HG03066 (cell line): Measurements from ENCODE around the gene FMNL2.
"Not testable (repeated sequence)": the region's sequence is repeated elsewhere in the genome, so short reads cannot be mapped to it uniquely, and the experiment has no call there.

Experiments
- ATAC-seq: cut with Tn5 transposase; IDR thresholded peaks from one replicate; pipeline ENCODE4 v1.9.1; 2021; ENCODE audit warnings: low read depth; ENCODE audit not compliant: unreplicated experiment

FMNL2 gene

DNA sequence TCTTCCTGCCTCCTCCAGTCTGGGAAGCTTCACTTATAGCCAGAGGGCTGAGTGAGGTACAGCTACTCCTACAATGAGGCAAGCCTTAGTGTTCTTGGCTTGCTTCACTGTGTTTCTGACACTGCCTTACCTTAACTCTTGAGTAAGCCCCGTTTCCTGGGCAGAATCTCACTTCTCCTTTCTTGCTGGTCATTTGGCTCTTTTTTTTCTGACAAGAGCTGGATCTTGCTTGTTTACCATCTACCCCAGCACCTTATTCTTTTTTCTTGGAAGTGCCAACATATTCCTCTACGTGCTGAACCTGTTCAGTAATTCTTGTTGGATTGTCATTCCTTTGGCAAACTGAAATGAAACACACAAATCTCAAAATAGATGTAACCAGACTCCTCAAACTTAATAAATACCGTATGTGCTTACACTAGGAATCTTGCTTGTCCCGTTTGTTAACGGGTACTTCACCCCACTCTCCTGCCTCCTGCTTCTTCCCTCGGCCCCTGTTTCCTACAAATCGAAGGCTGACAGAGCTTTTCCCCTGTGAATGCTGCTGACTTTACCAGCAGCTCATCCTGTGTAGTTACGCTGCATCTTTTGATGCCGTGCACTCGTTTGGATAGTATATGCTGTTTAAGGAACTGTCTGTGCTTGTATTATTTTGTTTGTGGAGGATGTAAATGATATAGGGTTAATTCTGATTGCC, 132.2 kb downstream of the FMNL2 start:
- ATAC-seq: peak; percentile 92

- no peak for ATAC-seq
Measured at GRCh38 chr2:152467677-152468410, 132.9 kb downstream of the FMNL2 start.

DNA sequence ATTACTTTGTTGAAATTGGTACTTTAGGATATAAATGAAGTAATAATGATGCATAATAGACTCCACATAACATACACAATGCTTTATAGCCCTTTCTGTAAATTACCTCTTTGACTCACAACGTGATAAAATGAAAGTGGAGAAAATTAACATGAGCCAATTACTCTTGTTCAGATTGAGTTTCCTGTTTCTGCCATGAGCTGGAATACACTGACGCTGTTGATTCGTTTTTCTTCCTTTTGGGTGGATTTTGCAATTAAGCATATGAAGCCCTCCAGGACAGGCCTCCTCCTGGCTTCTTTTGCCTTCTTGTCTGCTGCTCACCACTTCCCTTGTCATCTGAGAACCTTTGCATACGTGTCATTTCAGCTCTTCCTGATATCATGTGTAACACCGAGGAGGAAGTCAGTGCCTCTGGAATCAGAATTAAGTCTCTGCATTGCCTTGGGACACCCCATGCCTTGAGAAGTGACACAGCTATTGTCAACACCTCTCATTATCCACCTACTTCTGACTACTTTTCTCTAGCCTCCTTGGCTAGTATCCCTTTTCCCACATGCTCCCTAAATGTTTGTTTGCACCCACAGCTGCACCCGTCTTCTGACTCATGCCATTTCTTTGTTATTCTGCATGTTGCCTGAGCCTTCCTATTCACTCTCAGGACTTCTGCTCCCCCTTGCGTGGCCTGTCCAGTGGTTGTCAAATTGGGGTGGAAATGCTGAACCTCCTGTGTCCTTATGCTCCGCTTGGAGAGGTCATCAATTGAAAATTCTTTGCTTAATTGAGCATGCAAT, 134.1 kb downstream of the FMNL2 start:
- ATAC-seq: no peak

- ATAC-seq: no peak
Measured at GRCh38 chr2:152470861-152471854, 136.2 kb downstream of the FMNL2 start.

- ATAC-seq: no peak
Measured at GRCh38 chr2:152472481-152472887, 137.5 kb downstream of the FMNL2 start.

- no peak for ATAC-seq
Measured at GRCh38 chr2:152473151-152473857, 138.3 kb downstream of the FMNL2 start.

- ATAC-seq: not testable (repeated sequence)
Measured at GRCh38 chr2:152474523-152474922, 139.5 kb downstream of the FMNL2 start.

- no peak for ATAC-seq
Measured at GRCh38 chr2:152475982-152476381, 141.0 kb downstream of the FMNL2 start.

GRCh38 chr2:152477347-152478092, 142.5 kb downstream of the FMNL2 start:
- ATAC-seq: no peak

DNA sequence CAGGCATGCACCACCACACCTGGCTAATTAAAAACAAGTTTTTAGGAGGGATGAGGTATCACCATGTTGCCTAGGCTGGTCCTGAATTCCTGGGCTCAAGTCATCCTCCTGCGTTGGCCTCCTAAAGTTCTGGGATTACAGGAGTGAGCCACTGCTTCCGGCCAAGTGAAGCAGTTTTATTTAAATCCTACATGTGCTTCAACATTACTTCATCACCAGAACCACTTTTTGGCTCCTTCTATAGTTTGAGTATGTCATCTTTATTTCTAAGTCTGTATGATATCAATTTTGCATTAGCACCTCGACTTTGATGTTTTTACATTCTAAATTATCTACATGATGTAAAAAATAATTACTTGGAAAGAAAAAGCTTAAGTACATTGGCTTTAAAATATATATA, 144.3 kb downstream of the FMNL2 start:
- ATAC-seq: no peak

- no peak for ATAC-seq
Measured at GRCh38 chr2:152480821-152481399, 145.9 kb downstream of the FMNL2 start.

DNA sequence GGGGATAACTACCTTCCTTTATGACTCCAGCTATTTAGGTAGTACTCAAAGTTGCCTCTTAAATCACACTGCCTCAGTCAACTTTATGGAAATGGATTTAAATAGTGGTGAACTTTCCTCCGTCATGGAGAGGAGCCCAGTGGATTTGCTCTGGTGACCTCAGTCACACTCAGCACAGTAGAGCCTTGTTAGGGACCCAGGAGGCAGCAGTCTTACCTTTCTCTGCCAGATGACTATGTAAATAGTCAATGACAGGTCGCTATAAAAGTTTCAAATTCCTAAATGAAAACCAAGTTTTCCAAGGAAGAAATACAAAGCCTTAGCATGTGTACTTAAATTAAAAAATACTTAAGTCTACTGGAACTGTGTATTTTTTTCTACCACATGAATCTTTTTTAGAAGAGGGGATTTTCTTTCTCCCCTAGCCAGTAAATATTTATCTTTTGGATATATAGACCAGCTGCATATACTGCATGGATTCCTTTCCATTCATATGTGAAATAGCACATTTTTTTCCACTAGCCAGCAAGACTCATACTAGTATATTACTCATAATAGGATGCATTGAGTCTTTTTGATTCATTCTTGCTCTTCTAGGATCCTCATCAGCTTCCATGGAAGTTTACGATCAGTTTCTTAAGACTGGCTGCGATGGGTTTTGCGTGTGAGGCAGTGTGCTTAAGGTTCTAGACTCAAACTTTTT, 147.1 kb downstream of the FMNL2 start:
- ATAC-seq: no peak

- no peak for ATAC-seq
Measured at GRCh38 chr2:152483276-152484063, 148.5 kb downstream of the FMNL2 start.

GRCh38 chr2:152485954-152486736, 151.2 kb downstream of the FMNL2 start:
- ATAC-seq: no peak

DNA sequence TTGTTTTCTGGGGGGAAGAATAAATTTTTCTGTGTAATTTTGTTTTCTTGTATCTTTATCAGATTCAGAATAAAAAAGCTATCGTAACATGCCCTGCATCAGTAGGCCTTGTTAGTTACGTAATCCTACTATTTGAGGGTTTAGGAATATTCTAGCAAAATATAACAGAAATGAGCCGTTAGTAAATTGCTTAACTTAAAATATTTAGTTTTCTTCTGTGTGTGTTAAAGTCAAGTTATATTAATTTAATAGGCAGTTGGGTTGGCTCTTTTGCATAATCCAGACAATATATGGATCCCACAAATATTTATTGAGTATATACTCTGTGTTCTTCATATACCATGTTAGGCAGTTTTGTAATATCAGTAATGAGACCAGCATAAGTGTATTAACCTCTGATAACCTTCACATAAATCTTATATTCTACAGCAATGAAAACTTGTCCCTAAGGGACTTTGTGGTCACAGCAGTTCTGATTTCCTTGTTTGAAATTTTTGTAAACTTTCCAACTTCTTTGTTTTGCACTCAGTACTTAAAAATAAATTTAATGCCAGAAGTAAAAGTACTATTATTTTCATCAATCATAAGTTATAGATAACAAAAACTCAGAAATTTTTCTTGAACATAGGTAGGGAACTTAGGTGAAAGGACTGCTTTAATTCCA, 151.9 kb downstream of the FMNL2 start:
- ATAC-seq: no peak

- ATAC-seq: no peak
Measured at GRCh38 chr2:152488075-152488474, 153.1 kb downstream of the FMNL2 start.
